ENCODE measurements around the gene AGMO.

GRCh38 chr7:15257689-15258088, 304.1 kb downstream of the AGMO start:
- TF ChIP-seq, protein P1, sequence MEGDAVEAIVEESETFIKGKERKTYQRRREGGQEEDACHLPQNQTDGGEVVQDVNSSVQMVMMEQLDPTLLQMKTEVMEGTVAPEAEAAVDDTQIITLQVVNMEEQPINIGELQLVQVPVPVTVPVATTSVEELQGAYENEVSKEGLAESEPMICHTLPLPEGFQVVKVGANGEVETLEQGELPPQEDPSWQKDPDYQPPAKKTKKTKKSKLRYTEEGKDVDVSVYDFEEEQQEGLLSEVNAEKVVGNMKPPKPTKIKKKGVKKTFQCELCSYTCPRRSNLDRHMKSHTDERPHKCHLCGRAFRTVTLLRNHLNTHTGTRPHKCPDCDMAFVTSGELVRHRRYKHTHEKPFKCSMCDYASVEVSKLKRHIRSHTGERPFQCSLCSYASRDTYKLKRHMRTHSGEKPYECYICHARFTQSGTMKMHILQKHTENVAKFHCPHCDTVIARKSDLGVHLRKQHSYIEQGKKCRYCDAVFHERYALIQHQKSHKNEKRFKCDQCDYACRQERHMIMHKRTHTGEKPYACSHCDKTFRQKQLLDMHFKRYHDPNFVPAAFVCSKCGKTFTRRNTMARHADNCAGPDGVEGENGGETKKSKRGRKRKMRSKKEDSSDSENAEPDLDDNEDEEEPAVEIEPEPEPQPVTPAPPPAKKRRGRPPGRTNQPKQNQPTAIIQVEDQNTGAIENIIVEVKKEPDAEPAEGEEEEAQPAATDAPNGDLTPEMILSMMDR (IDR thresholded peaks at IDR 0.05; ENCODE audit: low read length) = no peak
- TF ChIP-seq EZH2 (optimal IDR thresholded peaks at IDR 0.05; ENCODE audit: low read depth, low read length) (no peak), EZH2phosphoT487 (IDR thresholded peaks at IDR 0.05; ENCODE audit: low read length) (no peak)
